ENCODE results near the gene CDH12.
A peak's percentile ranks its signal among the peaks of the same experiment; 100 is the strongest.

Gene CDH12

DNA sequence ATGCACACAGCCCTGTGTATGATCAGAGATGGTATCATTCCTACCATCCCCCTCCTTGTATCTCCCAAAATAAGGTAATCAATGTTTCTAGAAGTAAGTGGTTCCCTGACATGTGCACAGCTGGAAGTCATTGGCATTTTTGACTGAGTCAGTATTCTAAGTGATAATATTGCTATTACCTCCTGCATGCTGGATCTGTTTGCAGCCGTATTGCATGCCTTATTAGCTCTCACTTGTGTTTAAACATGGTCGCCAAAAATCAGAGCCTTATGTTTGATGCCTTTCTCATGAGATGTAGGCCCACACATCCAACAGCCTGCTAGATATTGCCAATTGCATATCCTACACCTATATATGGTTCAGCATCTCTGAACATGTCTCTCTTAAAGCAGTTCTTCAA is 254.3 kb downstream of the CDH12 start:
- no peak for ATAC-seq (replicated peaks)
- Mint-ChIP-seq H3K4me1 (no peaks in the 10 kb centered on the region), H3K4me3 (no peak overlapping the region), H3K36me3 (no peaks in the 10 kb centered on the region), H3K9me3 (peaks cover 0 to 2% of the 10 kb centered on the region in 2 donors), H3K27ac (no peak overlapping the region), H3K27me3 (no peaks in the 10 kb centered on the region)
- no peak for DNase-seq

DNA sequence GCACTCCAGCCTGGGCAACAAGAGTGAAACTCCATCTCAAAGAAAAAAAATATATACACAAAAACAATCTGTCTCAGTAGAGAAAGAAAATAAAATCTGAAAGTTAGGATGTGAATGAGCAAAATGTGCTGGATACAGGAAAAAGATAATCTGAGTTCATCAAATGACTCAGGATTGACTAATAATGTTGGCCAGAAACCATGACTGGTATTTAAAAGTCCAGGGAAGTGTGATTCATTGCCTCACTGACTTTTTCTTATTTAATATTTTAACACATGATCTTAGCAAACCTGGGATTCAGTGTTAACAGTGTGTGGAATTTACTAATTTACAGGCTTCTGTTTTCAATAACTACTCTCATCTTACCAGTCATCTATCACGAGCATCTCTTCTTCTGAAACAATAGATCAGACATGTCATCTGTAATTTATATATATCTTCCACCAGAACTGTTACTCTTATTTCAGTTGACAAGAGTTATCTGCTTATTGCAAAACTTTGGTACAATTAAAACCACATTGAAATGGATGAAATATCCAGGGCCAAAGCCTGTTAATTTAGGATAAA is 256.7 kb downstream of the CDH12 start:
- Mint-ChIP-seq H3K4me1 (no peaks in the 10 kb centered on the region), H3K27ac (no peak overlapping the region), H3K9me3 (peaks cover 0 to 2% of the 10 kb centered on the region in 2 donors), H3K4me3 (no peak overlapping the region), H3K27me3 (no peaks in the 10 kb centered on the region), H3K36me3 (no peaks in the 10 kb centered on the region)
- ATAC-seq (replicated peaks) = no peak
- DNase-seq = no peak

DNA sequence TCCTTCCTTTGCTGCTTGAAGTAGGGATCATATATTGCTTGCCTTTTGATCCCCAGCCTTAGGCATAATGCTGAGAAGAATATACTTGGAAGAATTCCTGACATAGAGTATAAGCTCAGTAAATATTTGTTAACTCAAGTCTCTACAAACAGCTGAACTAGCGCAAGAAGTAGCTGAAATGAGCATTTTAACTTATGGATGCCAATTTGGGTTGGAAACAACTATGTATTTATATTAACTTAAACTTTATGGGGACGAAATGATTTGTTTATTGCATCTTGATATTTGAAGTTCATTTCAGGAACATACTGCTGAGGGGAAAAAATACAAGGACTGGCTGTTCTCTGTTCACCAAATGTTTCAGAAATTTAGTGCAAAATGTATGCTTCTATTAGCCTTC is 258.7 kb downstream of the CDH12 start:
- no peak overlapping the region for H3K27ac Mint-ChIP-seq
- H3K36me3 Mint-ChIP-seq = no peaks in the 10 kb centered on the region
- H3K4me1 Mint-ChIP-seq = no peaks in the 10 kb centered on the region
- H3K27me3 Mint-ChIP-seq = no peaks in the 10 kb centered on the region
- DNase-seq = no peak
- ATAC-seq (replicated peaks) = no peak
- peaks cover 0 to 2% of the 10 kb centered on the region in 2 donors for H3K9me3 Mint-ChIP-seq
- H3K4me3 Mint-ChIP-seq = no peak overlapping the region

DNA sequence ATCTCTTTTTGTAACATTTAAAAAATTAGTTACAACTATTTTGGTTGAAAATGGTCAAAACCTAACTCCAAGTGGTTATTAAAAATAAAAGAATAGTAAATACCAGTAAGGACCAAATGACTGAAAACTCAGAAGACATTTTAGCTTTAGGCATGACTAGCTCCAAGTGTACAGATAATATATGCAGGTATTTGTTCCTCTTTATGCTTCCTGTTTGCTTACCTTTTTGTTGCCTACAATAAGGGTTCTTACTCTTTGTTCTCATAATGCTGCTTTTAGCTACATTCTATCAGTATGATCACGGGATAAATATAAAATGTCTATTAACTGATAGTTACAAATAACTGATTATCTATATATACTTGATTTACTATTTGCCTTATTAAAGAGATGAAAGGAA is 259.6 kb downstream of the CDH12 start:
- Mint-ChIP-seq H3K27me3 (no peaks in the 10 kb centered on the region), H3K36me3 (no peaks in the 10 kb centered on the region), H3K27ac (no peak overlapping the region)

DNA sequence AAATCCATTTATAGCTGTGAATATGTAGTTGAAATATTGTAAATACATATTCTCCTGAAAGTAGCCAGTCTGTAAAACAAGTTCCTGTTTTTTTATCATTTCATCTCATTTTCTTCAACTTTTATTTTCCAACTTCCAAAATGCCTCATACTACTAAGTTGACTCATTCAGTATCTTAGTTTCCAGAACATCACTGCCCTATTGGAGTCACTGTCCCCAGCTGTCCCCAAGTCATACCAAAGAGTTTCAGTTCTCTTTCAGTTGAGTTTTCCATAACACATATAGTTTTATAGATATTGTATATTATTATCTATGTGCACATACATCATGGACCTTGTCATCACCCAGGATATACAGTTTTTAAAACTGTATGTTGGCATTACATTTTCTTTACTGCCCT is 261.7 kb downstream of the CDH12 start:
- Mint-ChIP-seq H3K4me3 (no peak overlapping the region), H3K27me3 (no peaks in the 10 kb centered on the region), H3K4me1 (no peaks in the 10 kb centered on the region), H3K36me3 (no peaks in the 10 kb centered on the region), H3K9me3 (peaks cover 0 to 2% of the 10 kb centered on the region in 2 donors), H3K27ac (no peak overlapping the region)
- DNase-seq = no peak
- ATAC-seq (replicated peaks) = peak; percentile 57 to 87

More for the DNA sequence above, 259.6 kb downstream of the CDH12 start:
- DNase-seq = no peak
- H3K4me1 Mint-ChIP-seq = no peaks in the 10 kb centered on the region
- H3K9me3 Mint-ChIP-seq = peaks cover 0 to 2% of the 10 kb centered on the region in 2 donors
- no peak overlapping the region for H3K4me3 Mint-ChIP-seq
- peak in 1 of 2 donors; percentile 53 for ATAC-seq (replicated peaks)

DNA sequence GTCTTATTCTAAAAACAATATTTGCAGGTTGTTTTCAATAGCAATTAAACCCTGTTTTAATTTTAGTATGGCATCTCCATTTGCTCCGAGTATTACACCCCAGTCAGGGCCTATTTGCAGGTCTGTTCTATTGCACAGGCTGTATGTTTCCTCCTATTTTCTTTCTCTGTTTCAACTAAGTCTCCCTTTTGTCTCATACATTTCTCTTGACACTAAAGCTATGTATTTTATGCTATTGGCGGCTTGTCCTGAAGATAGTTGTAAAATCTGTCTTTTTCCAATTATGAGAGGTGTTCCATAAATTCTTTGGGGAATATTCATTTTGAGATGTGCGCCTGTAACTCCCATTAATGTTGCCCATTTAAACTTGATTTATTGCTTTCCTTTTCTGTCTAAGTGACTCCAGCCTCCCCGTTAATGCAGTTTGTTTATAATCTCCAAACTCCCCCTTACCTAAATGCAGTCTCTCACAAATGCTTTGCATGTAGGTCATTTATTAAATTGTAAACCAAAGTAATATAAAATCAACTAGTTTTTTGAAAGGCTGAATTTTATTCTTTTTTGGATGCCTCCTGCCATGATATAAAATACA is 262.4 kb downstream of the CDH12 start:
- Mint-ChIP-seq H3K36me3 (no peaks in the 10 kb centered on the region), H3K27ac (no peak overlapping the region), H3K4me1 (no peaks in the 10 kb centered on the region), H3K9me3 (peaks cover 0 to 2% of the 10 kb centered on the region in 2 donors), H3K27me3 (no peaks in the 10 kb centered on the region), H3K4me3 (no peak overlapping the region)
- ATAC-seq (replicated peaks) (no peak), DNase-seq (no peak)

DNA sequence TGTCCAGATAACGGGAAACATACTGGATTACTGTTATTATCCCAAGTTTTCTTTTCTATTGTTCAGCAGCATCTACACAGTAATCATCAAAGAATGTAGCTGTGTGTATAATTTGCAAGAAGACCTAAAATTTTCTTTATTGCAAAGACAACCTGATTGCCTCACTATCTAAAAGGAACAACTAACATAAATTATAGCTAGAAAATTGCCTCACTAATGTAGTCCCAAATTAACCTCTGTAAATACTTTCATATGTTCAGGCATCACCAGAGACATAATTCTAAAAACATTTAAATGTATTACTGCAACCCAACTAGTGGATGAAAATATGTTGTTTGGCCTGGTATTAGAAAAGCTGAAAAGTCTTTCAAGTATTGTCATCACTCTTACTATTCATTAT is 275.4 kb downstream of the CDH12 start:
- Mint-ChIP-seq H3K9me3 (peaks cover 0 to 4% of the 10 kb centered on the region in 2 donors), H3K36me3 (no peaks in the 10 kb centered on the region), H3K4me1 (no peaks in the 10 kb centered on the region), H3K27me3 (no peaks in the 10 kb centered on the region), H3K27ac (no peak overlapping the region), H3K4me3 (no peak overlapping the region)
- DNase-seq = no peak
- no peak for ATAC-seq (replicated peaks)

DNA sequence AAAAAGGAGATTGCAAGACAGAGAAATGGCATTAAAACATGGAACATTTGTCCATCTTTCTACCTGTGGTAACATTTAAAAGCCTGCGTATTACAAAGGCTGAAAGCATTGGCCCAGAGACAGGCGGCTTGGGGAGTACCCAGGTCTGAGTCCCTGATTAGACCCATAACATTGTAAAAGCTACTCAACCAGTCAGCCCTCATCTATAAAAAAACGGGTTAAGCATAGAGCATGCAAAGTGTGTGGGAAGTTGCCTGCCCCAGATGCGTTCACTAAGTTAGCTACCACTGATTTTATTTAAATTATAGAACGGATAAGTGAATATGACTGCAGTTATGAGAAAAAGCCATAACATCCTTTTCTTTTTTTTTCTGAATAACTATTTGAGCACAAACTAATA is 276.1 kb downstream of the CDH12 start:
- DNase-seq = no peak
- peaks cover 0 to 4% of the 10 kb centered on the region in 2 donors for H3K9me3 Mint-ChIP-seq
- H3K27ac Mint-ChIP-seq = no peak overlapping the region
- no peaks in the 10 kb centered on the region for H3K27me3 Mint-ChIP-seq
- no peak overlapping the region for H3K4me3 Mint-ChIP-seq
- H3K4me1 Mint-ChIP-seq = no peaks in the 10 kb centered on the region
- H3K36me3 Mint-ChIP-seq = no peaks in the 10 kb centered on the region
- no peak for ATAC-seq (replicated peaks)

DNA sequence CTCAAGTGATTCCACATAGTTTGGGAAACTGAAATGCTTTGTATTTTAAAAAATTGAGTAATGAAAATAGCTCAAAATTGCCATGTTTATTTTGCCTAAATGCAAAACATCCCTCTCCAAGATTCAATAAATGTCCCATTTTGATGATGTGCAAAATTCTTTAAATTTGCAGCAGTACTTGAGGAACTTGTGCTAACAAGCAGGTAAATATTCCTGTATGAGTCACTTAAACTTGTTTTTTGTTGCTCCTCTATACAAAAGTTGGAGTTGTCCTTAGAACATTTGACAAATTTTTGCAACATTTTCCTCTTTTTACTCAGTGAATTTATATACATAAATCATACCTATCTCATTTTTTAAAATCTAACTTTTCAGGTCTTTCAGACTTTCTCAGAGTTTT is 280.2 kb downstream of the CDH12 start:
- Mint-ChIP-seq H3K4me3 (no peak overlapping the region), H3K36me3 (no peaks in the 10 kb centered on the region), H3K9me3 (peaks cover 6 to 7% of the 10 kb centered on the region in 2 donors), H3K4me1 (no peaks in the 10 kb centered on the region), H3K27me3 (no peaks in the 10 kb centered on the region), H3K27ac (no peak overlapping the region)
- DNase-seq = no peak
- ATAC-seq (replicated peaks) = no peak

DNA sequence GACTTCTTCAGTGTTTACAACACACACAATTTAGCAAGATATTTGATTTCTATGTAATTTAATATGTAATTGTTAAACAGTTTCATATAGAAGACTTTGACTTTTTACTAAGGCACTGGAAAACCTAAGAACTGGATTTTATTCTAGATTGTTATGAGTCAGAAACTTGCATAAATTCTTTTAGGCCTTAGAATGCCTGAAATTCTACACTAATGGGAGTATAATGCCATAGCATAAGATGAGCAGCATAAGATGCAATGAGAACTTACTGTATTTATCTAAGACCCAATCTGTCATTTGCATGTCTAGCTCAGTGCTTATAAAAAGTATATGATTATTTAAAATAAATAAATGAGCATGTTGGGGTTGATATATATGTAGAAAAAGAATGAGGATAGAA is 285.2 kb downstream of the CDH12 start:
- peaks cover 3 to 7% of the 10 kb centered on the region in 2 donors for H3K9me3 Mint-ChIP-seq

DNA sequence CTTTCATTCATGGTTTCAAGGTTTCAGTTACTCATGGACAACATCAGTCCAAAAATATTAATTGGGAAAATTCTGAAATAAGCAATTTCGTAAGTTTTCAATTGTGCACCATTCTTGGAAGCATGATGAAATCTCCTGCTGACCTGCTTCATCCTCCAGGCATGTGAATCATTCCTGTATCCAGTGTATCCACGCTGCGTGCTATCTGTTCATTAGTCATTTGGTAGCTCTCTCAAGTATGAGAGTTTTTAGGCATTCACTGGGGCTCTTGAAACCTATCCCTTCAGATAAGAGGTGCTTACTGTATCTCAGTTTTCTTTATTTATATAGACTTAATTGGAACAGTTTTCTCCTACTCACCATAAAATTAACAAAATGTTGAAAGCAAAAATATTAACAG is 293.0 kb downstream of the CDH12 start:
- no peak for DNase-seq
- H3K27me3 Mint-ChIP-seq = no peaks in the 10 kb centered on the region
- H3K4me3 Mint-ChIP-seq = no peak overlapping the region
- no peak overlapping the region for H3K27ac Mint-ChIP-seq
- H3K9me3 Mint-ChIP-seq = peaks cover 0 to 2% of the 10 kb centered on the region in 2 donors
- H3K36me3 Mint-ChIP-seq = no peaks in the 10 kb centered on the region
- ATAC-seq (replicated peaks) = no peak
- H3K4me1 Mint-ChIP-seq = no peaks in the 10 kb centered on the region

More for the DNA sequence above, 285.2 kb downstream of the CDH12 start:
- Mint-ChIP-seq H3K27me3 (no peaks in the 10 kb centered on the region), H3K4me1 (no peaks in the 10 kb centered on the region), H3K4me3 (no peak overlapping the region), H3K27ac (no peak overlapping the region), H3K36me3 (no peaks in the 10 kb centered on the region)
- DNase-seq (no peak), ATAC-seq (replicated peaks) (no peak)

DNA sequence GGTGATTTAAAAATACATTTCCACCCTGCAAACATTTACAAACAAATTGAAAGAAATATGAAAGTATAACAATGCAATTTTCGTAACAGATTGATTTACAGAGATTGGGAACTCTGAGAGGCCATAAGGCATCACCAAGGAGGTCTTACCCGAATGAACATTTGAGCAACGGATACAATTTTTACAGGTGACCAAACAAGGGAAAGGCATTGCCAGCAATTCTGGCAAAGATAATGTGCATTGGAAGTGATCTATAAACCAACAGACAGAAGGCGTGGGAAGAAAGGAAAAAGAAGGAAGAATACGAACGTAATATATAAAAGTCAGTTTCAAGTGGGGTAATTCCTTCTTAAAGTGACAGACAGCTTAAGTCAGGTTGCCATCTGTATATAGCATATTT is 295.9 kb downstream of the CDH12 start:
- Mint-ChIP-seq H3K27ac (no peak overlapping the region), H3K9me3 (peaks cover 0 to 2% of the 10 kb centered on the region in 2 donors), H3K4me1 (no peaks in the 10 kb centered on the region), H3K27me3 (no peaks in the 10 kb centered on the region), H3K36me3 (no peaks in the 10 kb centered on the region), H3K4me3 (no peak overlapping the region)
- no peak for DNase-seq
- ATAC-seq (replicated peaks) = no peak

DNA sequence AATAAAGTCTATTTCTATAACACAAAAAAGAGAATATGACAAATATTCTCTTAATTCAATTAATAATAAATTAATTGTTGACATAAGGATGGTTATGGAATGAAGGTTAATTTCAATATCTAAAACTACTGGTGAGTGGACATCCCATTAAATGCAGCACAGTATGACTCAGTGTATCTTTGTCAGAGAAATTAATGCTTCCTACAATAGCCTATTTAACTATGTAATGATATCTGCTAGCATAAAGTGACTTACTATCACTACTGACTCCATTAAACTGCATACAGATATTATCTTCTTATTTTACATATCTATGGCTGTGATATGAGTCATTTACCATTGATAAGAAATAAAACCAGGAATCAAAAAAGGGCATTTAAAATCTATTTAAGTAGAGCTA is 298.7 kb downstream of the CDH12 start:
- ATAC-seq (replicated peaks) = no peak
- no peaks in the 10 kb centered on the region for H3K4me1 Mint-ChIP-seq
- peaks cover 0 to 2% of the 10 kb centered on the region in 2 donors for H3K9me3 Mint-ChIP-seq
- no peaks in the 10 kb centered on the region for H3K36me3 Mint-ChIP-seq
- no peak overlapping the region for H3K4me3 Mint-ChIP-seq
- no peak overlapping the region for H3K27ac Mint-ChIP-seq
- no peaks in the 10 kb centered on the region for H3K27me3 Mint-ChIP-seq
- DNase-seq = no peak

DNA sequence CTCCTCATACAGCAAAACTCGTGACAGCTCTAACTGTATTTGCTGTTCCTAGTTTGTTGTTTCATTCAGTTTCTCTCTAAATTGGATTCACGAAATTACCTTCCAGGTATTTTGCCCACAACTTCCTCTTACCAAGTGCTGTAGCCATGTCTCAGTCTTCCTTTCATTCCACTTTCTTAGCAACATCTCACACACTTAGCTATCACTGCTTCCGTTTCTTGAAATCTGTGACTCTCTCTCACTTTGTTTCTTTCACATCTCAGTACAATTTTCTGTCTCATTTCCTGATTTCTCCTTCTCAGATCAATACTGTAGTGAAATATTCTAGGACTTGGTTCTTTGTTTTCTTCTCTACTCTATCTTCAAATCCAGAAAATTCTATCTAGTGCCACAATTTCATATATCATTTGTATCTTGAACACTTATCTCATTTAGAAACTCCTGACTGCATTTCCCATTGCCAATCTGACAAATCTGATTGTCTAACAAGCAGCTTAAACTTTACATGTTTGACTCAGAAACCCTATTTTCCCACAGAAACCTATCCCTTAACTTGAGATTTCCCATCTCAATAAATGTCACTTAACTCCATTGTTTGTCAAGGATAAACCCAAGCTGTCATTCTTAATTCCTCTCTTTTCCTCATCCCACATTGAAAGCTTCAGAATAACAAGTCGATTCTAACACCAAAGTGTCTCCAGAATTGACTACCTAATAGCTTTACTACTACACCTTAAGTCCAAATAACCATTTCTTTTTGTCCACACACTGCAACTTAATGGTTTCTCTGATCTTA is 303.1 kb downstream of the CDH12 start:
- no peak overlapping the region for H3K27ac Mint-ChIP-seq
- no peak overlapping the region for H3K4me3 Mint-ChIP-seq
- no peaks in the 10 kb centered on the region for H3K4me1 Mint-ChIP-seq
- no peaks in the 10 kb centered on the region for H3K36me3 Mint-ChIP-seq
- DNase-seq = no peak
- ATAC-seq (replicated peaks) = no peak
- H3K9me3 Mint-ChIP-seq = no peaks in the 10 kb centered on the region
- no peaks in the 10 kb centered on the region for H3K27me3 Mint-ChIP-seq

DNA sequence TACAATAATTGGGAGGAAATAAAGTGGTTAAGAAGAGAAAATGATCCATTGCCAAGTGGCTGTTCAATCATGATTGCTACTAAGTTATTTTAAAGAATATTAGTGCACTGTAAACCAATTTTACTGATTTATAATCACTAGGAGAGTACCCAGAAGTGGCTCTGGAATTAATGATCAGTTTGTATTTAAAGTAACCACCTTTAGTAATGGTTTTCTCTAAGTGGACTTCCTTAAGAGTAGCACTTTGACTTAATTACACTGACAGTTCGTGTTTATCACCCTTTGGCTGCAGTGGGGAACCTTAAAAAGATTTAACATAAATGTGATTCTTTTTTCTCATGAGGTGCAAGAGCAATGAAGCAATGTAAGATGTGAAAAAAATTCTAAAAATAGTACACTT is 310.8 kb downstream of the CDH12 start:
- H3K9me3 Mint-ChIP-seq = no peaks in the 10 kb centered on the region
- no peak overlapping the region for H3K27ac Mint-ChIP-seq
- H3K27me3 Mint-ChIP-seq = no peaks in the 10 kb centered on the region
- no peak for ATAC-seq (replicated peaks)
- DNase-seq = no peak
- no peaks in the 10 kb centered on the region for H3K4me1 Mint-ChIP-seq
- no peak overlapping the region for H3K4me3 Mint-ChIP-seq
- no peaks in the 10 kb centered on the region for H3K36me3 Mint-ChIP-seq
